Breast epithelium (tissue), 4 donors: ENCODE data around the gene DBT. TPM values are rescaled to one million over a fixed set of nuclear protein-coding genes. Genes with fewer than 3 reads are reported as not detected.

Experiments
- DNase-seq, 2 donors: peaks; one replicate each; pipeline ENCODE4 v3.0.0-alpha.2; 2019; ENCODE audit warnings: low spot score in 2 of 2
- H3K27ac ChIP-seq, 2 donors: fragments of 200-600 bp; sonication (generic) in 1 of 2; one replicate each; pipeline ENCODE4 v1.5.1; 2016 to 2019; ENCODE audit warnings: mild to moderate bottlenecking in 1 of 2
- H3K27me3 ChIP-seq, 2 donors: fragments of 200-600 bp; sonication (generic) in 1 of 2; one replicate each; pipeline versions ENCODE4 v1.5.1 to v1.6.0; 2017 to 2019; ENCODE audit warnings: control low read depth in 1 of 2, mild to moderate bottlenecking in 1 of 2
- H3K36me3 ChIP-seq: fragments of 200-600 bp; one replicate; pipeline ENCODE4 v1.5.1; 2019
- H3K4me1 ChIP-seq, 2 donors: fragments of 200-600 bp; sonication (generic); one replicate each; pipeline ENCODE4 v1.5.1; 2016 to 2019; ENCODE audit warnings: control low read depth in 1 of 2
- H3K4me3 ChIP-seq, 3 donors: fragments of 200-600 bp; sonication (generic); 1 replicate in 2 of 3; 2 replicates in 1 of 3; pipeline ENCODE4 v1.5.1; 2016 to 2019; ENCODE audit warnings: mild to moderate bottlenecking in 3 of 3, moderate library complexity in 2 of 3
- H3K9me3 ChIP-seq, 2 donors: fragments of 200-600 bp; sonication (generic) in 1 of 2; one replicate each; pipeline ENCODE4 v1.5.1; 2016 to 2019; ENCODE audit warnings: control low read depth in 1 of 2
- CTCF ChIP-seq, 3 donors: fragments of 450-650 bp; IDR thresholded peaks; one replicate each; pipeline ENCODE4 v1.5.1; 2016 to 2017; ENCODE audit warnings: antibody characterized with exemption in 3 of 3, mild to moderate bottlenecking in 3 of 3, moderate library complexity in 3 of 3
- POLR2A ChIP-seq: fragments of 450-650 bp; IDR thresholded peaks from one replicate; pipeline ENCODE4 v1.6.1; 2016; ENCODE audit warnings: antibody characterized with exemption, mild to moderate bottlenecking, moderate library complexity
- POLR2AphosphoS5 ChIP-seq, 3 donors: sonication (generic); formaldehyde crosslinking; IDR thresholded peaks; one replicate each; pipeline ENCODE4 v1.6.1; 2017; ENCODE audit warnings: antibody characterized with exemption in 3 of 3
- intact Hi-C: fragments of 100-400 bp; cut with DNase I; formaldehyde crosslinking; loops from one replicate; pipeline ENCODE4 v1.15.1; 2023; ENCODE audit warnings: low total_unique reads
- total RNA-seq, 3 donors: library from RNA; depleted of rRNA; stranded (reverse); fragments of >200 nt; gene quantifications; one replicate each; pipeline ENCODE4 v1.1.0, GENCODE V29; 2016

Gene DBT
- total RNA-seq, 3 donors from 2014 or later: 6.9 to 11.0 (median 9.1) TPM

- no peak overlapping the region for H3K27ac ChIP-seq
- peaks cover 0 to 9% of the 10 kb centered on the region in 2 donors for H3K4me1 ChIP-seq
- H3K9me3 ChIP-seq: no peaks in the 10 kb centered on the region
- H3K4me3 ChIP-seq: no peak overlapping the region
- no peaks in the 10 kb centered on the region for H3K36me3 ChIP-seq
- TF ChIP-seq CTCF (IDR thresholded peaks at IDR 0.05) (no peak), POLR2A (no peak), POLR2AphosphoS5 (IDR thresholded peaks at IDR 0.05) (no peak)
- DNase-seq: no peak
- intact Hi-C loops: no loop called here
- no peaks in the 10 kb centered on the region for H3K27me3 ChIP-seq
Measured at GRCh38 chr1:100250807-100251206, 1.2 kb upstream of the DBT start.

- Histone ChIP-seq H3K27me3 (no peaks in the 10 kb centered on the region), H3K4me3 (peak overlapping the region; percentile 72 to 93 (median 86)), H3K36me3 (no peaks in the 10 kb centered on the region), H3K9me3 (no peaks in the 10 kb centered on the region), H3K27ac (peak overlapping the region; percentile 88 to 93), H3K4me1 (peaks cover 0 to 9% of the 10 kb centered on the region in 2 donors)
- no peak for DNase-seq
- TF ChIP-seq POLR2A (no peak), POLR2AphosphoS5 (IDR thresholded peaks at IDR 0.05) (no peak), CTCF (IDR thresholded peaks at IDR 0.05) (no peak)
- intact Hi-C loops: no loop called here
Measured at GRCh38 chr1:100250264-100250663, 630 bp upstream of the DBT start.

- Histone ChIP-seq H3K9me3 (no peaks in the 10 kb centered on the region), H3K4me1 (peaks cover 0 to 9% of the 10 kb centered on the region in 2 donors), H3K36me3 (no peaks in the 10 kb centered on the region), H3K4me3 (peak overlapping the region; percentile 72 to 93 (median 86)), H3K27ac (peak overlapping the region; percentile 88 to 93), H3K27me3 (no peaks in the 10 kb centered on the region)
- no peak for DNase-seq
- intact Hi-C loops: no loop called here
- TF ChIP-seq POLR2AphosphoS5 (IDR thresholded peaks at IDR 0.05): no peak
- no peak for TF ChIP-seq POLR2A
- TF ChIP-seq CTCF (IDR thresholded peaks at IDR 0.05): no peak
Measured at GRCh38 chr1:100249155-100249536, 488 bp downstream of the DBT start.

- intact Hi-C loops: no loop called here
- no peaks in the 10 kb centered on the region for H3K9me3 ChIP-seq
- TF ChIP-seq CTCF (IDR thresholded peaks at IDR 0.05): no peak
- H3K4me1 ChIP-seq: peaks cover 0 to 9% of the 10 kb centered on the region in 2 donors
- no peak overlapping the region for H3K27ac ChIP-seq
- H3K27me3 ChIP-seq: no peaks in the 10 kb centered on the region
- no peak for DNase-seq
- H3K36me3 ChIP-seq: no peaks in the 10 kb centered on the region
- H3K4me3 ChIP-seq: no peak overlapping the region
Measured at GRCh38 chr1:100246738-100247137, 2.9 kb downstream of the DBT start.

- no peak for DNase-seq
- TF ChIP-seq CTCF (IDR thresholded peaks at IDR 0.05) (no peak), POLR2A (no peak), POLR2AphosphoS5 (IDR thresholded peaks at IDR 0.05) (no peak)
- no peaks in the 10 kb centered on the region for H3K9me3 ChIP-seq
- H3K36me3 ChIP-seq: no peaks in the 10 kb centered on the region
- H3K27me3 ChIP-seq: no peaks in the 10 kb centered on the region
- no peak overlapping the region for H3K27ac ChIP-seq
- H3K4me3 ChIP-seq: no peak overlapping the region
- intact Hi-C loops: no loop called here
- H3K4me1 ChIP-seq: no peaks in the 10 kb centered on the region
Measured at GRCh38 chr1:100240631-100241030, 9.0 kb downstream of the DBT start.
